Peyer's patch (tissue), 4 donors: ENCODE data around the gene PARP6. TPM values are rescaled to one million over a fixed set of nuclear protein-coding genes. Genes with fewer than 3 reads are reported as not detected.

Experiments used
- DNase-seq, 3 donors: peaks; one replicate each; pipeline ENCODE4 v3.0.0-alpha.2; 2017 to 2019
- H3K27ac ChIP-seq, 4 donors: fragments of 200-600 bp; sonication (generic); one replicate each; pipeline ENCODE4 v1.5.1; 2016 to 2019
- H3K27me3 ChIP-seq, 2 donors: fragments of 200-600 bp; sonication (generic); one replicate each; pipeline ENCODE4 v1.5.1; 2019
- H3K36me3 ChIP-seq, 3 donors: fragments of 200-600 bp; sonication (generic); one replicate each; pipeline ENCODE4 v1.5.1; 2016 to 2019
- H3K4me1 ChIP-seq, 4 donors: fragments of 200-600 bp; sonication (generic); one replicate each; pipeline ENCODE4 v1.5.1; 2016 to 2019
- H3K4me3 ChIP-seq, 4 donors: fragments of 200-600 bp; sonication (generic); 1 replicate in 3 of 4; 2 replicates in 1 of 4; pipeline ENCODE4 v1.5.1; 2016 to 2019; ENCODE audit warnings: mild to moderate bottlenecking in 1 of 4
- H3K9me3 ChIP-seq, 4 donors: fragments of 200-600 bp; sonication (generic); one replicate each; pipeline ENCODE4 v1.5.1; 2016 to 2019; ENCODE audit warnings: mild to moderate bottlenecking in 1 of 4
- CTCF ChIP-seq, 6 experiments: fragments of 450-650 bp in 4 of 6; fragments of 200-600 bp in 2 of 6; sonication (generic) in 1 of 6; IDR thresholded peaks; one replicate each; pipeline ENCODE4 v1.5.1; 2017 to 2019; ENCODE audit warnings: antibody characterized with exemption in 6 of 6, mild to moderate bottlenecking in 3 of 6, moderate library complexity in 1 of 6
- POLR2A ChIP-seq, 2 donors: fragments of 450-650 bp; IDR thresholded peaks; one replicate each; pipeline ENCODE4 v1.5.1; 2017; ENCODE audit warnings: antibody characterized with exemption in 2 of 2, mild to moderate bottlenecking in 2 of 2, moderate library complexity in 2 of 2
- total RNA-seq, 4 donors: library from RNA; depleted of rRNA; stranded (reverse); fragments of >200 nt; gene quantifications; one replicate each; pipeline ENCODE4 v1.1.0, GENCODE V29; 2016

The PARP6 gene, protein sequence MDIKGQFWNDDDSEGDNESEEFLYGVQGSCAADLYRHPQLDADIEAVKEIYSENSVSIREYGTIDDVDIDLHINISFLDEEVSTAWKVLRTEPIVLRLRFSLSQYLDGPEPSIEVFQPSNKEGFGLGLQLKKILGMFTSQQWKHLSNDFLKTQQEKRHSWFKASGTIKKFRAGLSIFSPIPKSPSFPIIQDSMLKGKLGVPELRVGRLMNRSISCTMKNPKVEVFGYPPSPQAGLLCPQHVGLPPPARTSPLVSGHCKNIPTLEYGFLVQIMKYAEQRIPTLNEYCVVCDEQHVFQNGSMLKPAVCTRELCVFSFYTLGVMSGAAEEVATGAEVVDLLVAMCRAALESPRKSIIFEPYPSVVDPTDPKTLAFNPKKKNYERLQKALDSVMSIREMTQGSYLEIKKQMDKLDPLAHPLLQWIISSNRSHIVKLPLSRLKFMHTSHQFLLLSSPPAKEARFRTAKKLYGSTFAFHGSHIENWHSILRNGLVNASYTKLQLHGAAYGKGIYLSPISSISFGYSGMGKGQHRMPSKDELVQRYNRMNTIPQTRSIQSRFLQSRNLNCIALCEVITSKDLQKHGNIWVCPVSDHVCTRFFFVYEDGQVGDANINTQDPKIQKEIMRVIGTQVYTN
- 10 to 100 TPM; 43.8 to 81.8 (median 71.4) TPM for total RNA-seq

- peak; percentile 58 to 74 (median 64) for TF ChIP-seq CTCF (IDR thresholded peaks at IDR 0.05)
- peak; percentile 24 to 80 for TF ChIP-seq POLR2A (IDR thresholded peaks at IDR 0.05)
- H3K4me1 ChIP-seq, result peaks cover 0 to 21% (median 9%) of the 10 kb centered on the region in 4 donors
- H3K27ac ChIP-seq, result peak within 1 kb of the TSS; percentile 86 to 91 (median 88)
- no peaks in the 10 kb centered on the region for H3K27me3 ChIP-seq
- peak; percentile 95 to 99 (median 97) for DNase-seq
- no peaks in the 10 kb centered on the region for H3K9me3 ChIP-seq
- peak within 1 kb of the TSS; percentile 81 to 97 (median 86) for H3K4me3 ChIP-seq
- H3K36me3 ChIP-seq, result peaks cover 0 to 17% (median 0%) of the 10 kb centered on the region in 3 donors
These were observed at the start of gene PARP6 for GRCh38 chr15:72272213-72272996. Gene PARP6 (minus strand): TSS chr15:72272554. CDS start chr15:72267477, 5,077 bp downstream.

GRCh38 chr15:72319985-72320671 is 47.8 kb upstream of the PARP6 start, which contains the start of gene CELF6:
Gene CELF6 (minus strand): TSS chr15:72320157. CDS start chr15:72319874, 283 bp downstream.
- H3K9me3 ChIP-seq, result no peaks in the 10 kb centered on the region
- H3K4me1 ChIP-seq, result peaks cover 0 to 12% (median 5%) of the 10 kb centered on the region in 4 donors
- H3K4me3 ChIP-seq, result peak within 1 kb of the TSS; percentile 38 to 61 (median 58)
- no peaks in the 10 kb centered on the region for H3K36me3 ChIP-seq
- H3K27me3 ChIP-seq, result no peaks in the 10 kb centered on the region
- DNase-seq, result peak; percentile 71 to 84 (median 76)
- peak within 1 kb of the TSS in 1 of 4 donors; percentile 38 for H3K27ac ChIP-seq
- TF ChIP-seq CTCF (IDR thresholded peaks at IDR 0.05), result no peak
- TF ChIP-seq POLR2A (IDR thresholded peaks at IDR 0.05), result no peak

- no peaks in the 10 kb centered on the region for H3K9me3 ChIP-seq
- peak; percentile 26 to 72 (median 69) for DNase-seq
- H3K4me1 ChIP-seq, result peaks cover 0 to 12% (median 5%) of the 10 kb centered on the region in 4 donors
- no peaks in the 10 kb centered on the region for H3K36me3 ChIP-seq
- no peaks in the 10 kb centered on the region for H3K27me3 ChIP-seq
- peak overlapping the region in 1 of 4 donors; percentile 38 for H3K27ac ChIP-seq
- peak overlapping the region; percentile 38 to 61 (median 58) for H3K4me3 ChIP-seq
- no peak for TF ChIP-seq CTCF (IDR thresholded peaks at IDR 0.05)
- no peak for TF ChIP-seq POLR2A (IDR thresholded peaks at IDR 0.05)
These were observed 47.1 kb upstream of the PARP6 start for GRCh38 chr15:72319360-72319984.

- H3K4me1 ChIP-seq, result peaks cover 0 to 12% (median 5%) of the 10 kb centered on the region in 4 donors
- no peaks in the 10 kb centered on the region for H3K36me3 ChIP-seq
- no peak overlapping the region for H3K4me3 ChIP-seq
- H3K9me3 ChIP-seq, result no peaks in the 10 kb centered on the region
- no peaks in the 10 kb centered on the region for H3K27me3 ChIP-seq
- TF ChIP-seq POLR2A (IDR thresholded peaks at IDR 0.05) (no peak), CTCF (IDR thresholded peaks at IDR 0.05) (no peak)
- no peak overlapping the region for H3K27ac ChIP-seq
- no peak for DNase-seq
These were observed 46.1 kb upstream of the PARP6 start for GRCh38 chr15:72318408-72318942.
